Suprapubic skin (tissue), 4 donors: ENCODE measurements around the gene PRSS3. TPM values are rescaled to one million over a fixed set of nuclear protein-coding genes. Genes with fewer than 3 reads are reported as not detected.
"Not testable (repeated sequence)": the region's sequence is repeated elsewhere in the genome, so short reads cannot be mapped to it uniquely, and the experiment has no call there.

Experiments
- DNase-seq, 2 donors: peaks; one replicate each; pipeline ENCODE4 v3.0.0-alpha.2; 2019; ENCODE audit warnings: low spot score in 2 of 2
- H3K27ac ChIP-seq: fragments of 200-600 bp; sonication (generic); one replicate; pipeline ENCODE4 v1.5.1; 2019
- H3K27me3 ChIP-seq: fragments of 200-600 bp; sonication (generic); one replicate; pipeline ENCODE4 v1.5.1; 2019
- H3K36me3 ChIP-seq: fragments of 200-600 bp; sonication (generic); one replicate; pipeline ENCODE4 v1.5.1; 2019
- H3K4me1 ChIP-seq: fragments of 200-600 bp; sonication (generic); one replicate; pipeline ENCODE4 v1.5.1; 2019
- H3K4me3 ChIP-seq: fragments of 200-600 bp; sonication (generic); one replicate; pipeline ENCODE4 v1.5.1; 2019; ENCODE audit warnings: mild to moderate bottlenecking
- H3K9me3 ChIP-seq: fragments of 200-600 bp; sonication (generic); one replicate; pipeline ENCODE4 v1.5.1; 2019
- CTCF ChIP-seq, 2 donors: fragments of 200-600 bp in 1 of 2; fragments of 450-650 bp in 1 of 2; sonication (generic) in 1 of 2; IDR thresholded peaks; one replicate each; pipeline ENCODE4 v1.5.1; 2016 to 2019; ENCODE audit warnings: antibody characterized with exemption in 2 of 2, mild to moderate bottlenecking in 1 of 2, moderate library complexity in 1 of 2
- EP300 ChIP-seq: sonication (generic); formaldehyde crosslinking; IDR thresholded peaks from one replicate; pipeline ENCODE4 v1.6.1; 2017; ENCODE audit warnings: antibody characterized with exemption
- POLR2A ChIP-seq, 2 donors: fragments of 450-650 bp; IDR thresholded peaks; one replicate each; pipeline ENCODE4 v1.6.1; 2017; ENCODE audit warnings: antibody characterized with exemption in 2 of 2, mild to moderate bottlenecking in 2 of 2, moderate library complexity in 2 of 2
- POLR2AphosphoS5 ChIP-seq, 3 donors: sonication (generic); formaldehyde crosslinking; IDR thresholded peaks; one replicate each; pipeline ENCODE4 v1.6.1; 2017; ENCODE audit warnings: antibody characterized with exemption in 3 of 3
- WGBS: methylation state at CpG from one replicate; pipeline ENCODE4 v1.1.5; 2018; 5-methylcytosine and 5-hydroxymethylcytosine counted together
- total RNA-seq, 4 donors: library from RNA; depleted of rRNA; stranded (reverse); fragments of >200 nt; gene quantifications; one replicate each; pipeline ENCODE4 v1.1.0, GENCODE V29; 2016

Gene PRSS3
- total RNA-seq, 4 donors from 2014 or later = 14.1 to 53.7 (median 25.1) TPM

- no peak for DNase-seq
- Histone ChIP-seq H3K27me3 (no peaks in the 10 kb centered on the region), H3K27ac (no peak overlapping the region), H3K36me3 (no peaks in the 10 kb centered on the region), H3K9me3 (no peaks in the 10 kb centered on the region), H3K4me3 (no peak overlapping the region), H3K4me1 (peaks cover 6% of the 10 kb centered on the region)
- TF ChIP-seq POLR2A (IDR thresholded peaks at IDR 0.05) = no peak
- WGBS = 61% methylated on average over 9 of the region's 9 CpGs
Measured at GRCh38 chr9:33799928-33800704, 4.8 kb downstream of the PRSS3 start.

GRCh38 chr9:33800886-33801285, 5.5 kb downstream of the PRSS3 start:
- Histone ChIP-seq H3K27me3 (no peaks in the 10 kb centered on the region), H3K9me3 (no peaks in the 10 kb centered on the region), H3K4me1 (no peaks in the 10 kb centered on the region), H3K4me3 (no peak overlapping the region), H3K36me3 (no peaks in the 10 kb centered on the region), H3K27ac (no peak overlapping the region)
- DNase-seq = no peak
- 62% methylated on average over 2 of the region's 2 CpGs for WGBS
- TF ChIP-seq POLR2AphosphoS5 (IDR thresholded peaks at IDR 0.05) (no peak), POLR2A (IDR thresholded peaks at IDR 0.05) (no peak), CTCF (IDR thresholded peaks at IDR 0.05) (no peak), EP300 (no peak)

- not testable (repeated sequence) for H3K27me3 ChIP-seq, H3K4me1 ChIP-seq, H3K4me3 ChIP-seq, H3K9me3 ChIP-seq, H3K36me3 ChIP-seq, DNase-seq, H3K27ac ChIP-seq
- WGBS = 82% methylated on average over 2 of the region's 2 CpGs
Measured at GRCh38 chr9:33801943-33802500, 6.7 kb downstream of the PRSS3 start.

- not testable (repeated sequence) for H3K9me3 ChIP-seq, H3K36me3 ChIP-seq, H3K27me3 ChIP-seq, H3K4me1 ChIP-seq, DNase-seq, H3K4me3 ChIP-seq, H3K27ac ChIP-seq
- 74% methylated on average over 3 of the region's 3 CpGs for WGBS
Measured at GRCh38 chr9:33804196-33804595, 8.8 kb downstream of the PRSS3 start.

GRCh38 chr9:33807156-33807555, 11.8 kb downstream of the PRSS3 start:
- not testable (repeated sequence) for H3K36me3 ChIP-seq, H3K27ac ChIP-seq, H3K27me3 ChIP-seq, H3K4me3 ChIP-seq, H3K9me3 ChIP-seq, H3K4me1 ChIP-seq, DNase-seq
- WGBS = 67% methylated on average over 2 of the region's 2 CpGs

- not testable (repeated sequence) for H3K4me3 ChIP-seq, H3K27me3 ChIP-seq, H3K4me1 ChIP-seq, H3K27ac ChIP-seq, H3K9me3 ChIP-seq, H3K36me3 ChIP-seq, DNase-seq
- 83% methylated on average over 1 of the region's 1 CpG for WGBS
Measured at GRCh38 chr9:33808979-33809322, 13.6 kb downstream of the PRSS3 start.

GRCh38 chr9:33809506-33809905, 14.1 kb downstream of the PRSS3 start:
- DNase-seq = no peak
- no peak for TF ChIP-seq CTCF (IDR thresholded peaks at IDR 0.05)
- TF ChIP-seq POLR2AphosphoS5 (IDR thresholded peaks at IDR 0.05) = no peak
- TF ChIP-seq POLR2A (IDR thresholded peaks at IDR 0.05) = no peak
- no peak for TF ChIP-seq EP300
- no peak overlapping the region for H3K4me3 ChIP-seq
- H3K4me1 ChIP-seq = peaks cover 12% of the 10 kb centered on the region
- H3K36me3 ChIP-seq = no peaks in the 10 kb centered on the region
- H3K27ac ChIP-seq = no peak overlapping the region
- WGBS = 80% methylated on average over 1 of the region's 1 CpG
- no peaks in the 10 kb centered on the region for H3K27me3 ChIP-seq
- no peaks in the 10 kb centered on the region for H3K9me3 ChIP-seq
